ENCODE data around the gene RNF130.

RNF130 gene

DNA sequence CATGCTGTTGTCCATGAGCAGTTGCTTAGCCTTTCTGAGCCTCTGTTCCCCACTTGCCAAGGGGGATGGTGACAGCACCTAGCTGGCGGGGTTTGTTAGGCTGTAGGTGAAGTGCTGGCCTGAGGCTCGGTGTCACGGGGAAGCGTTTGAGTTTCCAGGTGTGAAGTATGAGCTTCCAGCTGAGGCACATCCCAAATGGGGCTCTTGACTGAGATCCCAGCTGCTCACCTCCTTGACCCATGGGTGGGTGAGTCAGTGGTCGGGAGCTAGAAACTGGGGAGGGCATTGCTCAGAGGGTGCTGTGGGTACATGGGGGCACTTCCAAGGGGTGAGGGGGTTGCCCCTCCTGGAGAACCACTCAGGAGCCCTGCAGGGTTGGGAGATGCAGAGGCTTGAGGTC is 26.4 kb upstream of the RNF130 start:
- Histone ChIP-seq H3K27ac (no peak overlapping the region), H2AFZ (ENCODE audit: low read depth) (no peak overlapping the region), H3K4me1 (ENCODE audit: low read depth, poor library complexity, severe bottlenecking) (no peaks in the 10 kb centered on the region), H3K4me3 (IDR thresholded peaks at IDR 0.05; ENCODE audit: insufficient read depth, low read depth, low read length) (no peak overlapping the region), H3K79me2 (ENCODE audit: insufficient read depth, low read depth) (no peaks in the 10 kb centered on the region), H4K20me1 (ENCODE audit: insufficient read depth) (no peaks in the 10 kb centered on the region), H3K36me3 (ENCODE audit: insufficient read depth) (no peaks in the 10 kb centered on the region), H3K27me3 (ENCODE audit: insufficient read depth, low read depth) (no peaks in the 10 kb centered on the region), H3K9ac (no peak overlapping the region), H3K4me2 (no peak overlapping the region)
- TF ChIP-seq, protein P1, sequence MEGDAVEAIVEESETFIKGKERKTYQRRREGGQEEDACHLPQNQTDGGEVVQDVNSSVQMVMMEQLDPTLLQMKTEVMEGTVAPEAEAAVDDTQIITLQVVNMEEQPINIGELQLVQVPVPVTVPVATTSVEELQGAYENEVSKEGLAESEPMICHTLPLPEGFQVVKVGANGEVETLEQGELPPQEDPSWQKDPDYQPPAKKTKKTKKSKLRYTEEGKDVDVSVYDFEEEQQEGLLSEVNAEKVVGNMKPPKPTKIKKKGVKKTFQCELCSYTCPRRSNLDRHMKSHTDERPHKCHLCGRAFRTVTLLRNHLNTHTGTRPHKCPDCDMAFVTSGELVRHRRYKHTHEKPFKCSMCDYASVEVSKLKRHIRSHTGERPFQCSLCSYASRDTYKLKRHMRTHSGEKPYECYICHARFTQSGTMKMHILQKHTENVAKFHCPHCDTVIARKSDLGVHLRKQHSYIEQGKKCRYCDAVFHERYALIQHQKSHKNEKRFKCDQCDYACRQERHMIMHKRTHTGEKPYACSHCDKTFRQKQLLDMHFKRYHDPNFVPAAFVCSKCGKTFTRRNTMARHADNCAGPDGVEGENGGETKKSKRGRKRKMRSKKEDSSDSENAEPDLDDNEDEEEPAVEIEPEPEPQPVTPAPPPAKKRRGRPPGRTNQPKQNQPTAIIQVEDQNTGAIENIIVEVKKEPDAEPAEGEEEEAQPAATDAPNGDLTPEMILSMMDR (conservative IDR thresholded peaks at IDR 0.05; ENCODE audit: low read depth, low read length) = no peak

DNA sequence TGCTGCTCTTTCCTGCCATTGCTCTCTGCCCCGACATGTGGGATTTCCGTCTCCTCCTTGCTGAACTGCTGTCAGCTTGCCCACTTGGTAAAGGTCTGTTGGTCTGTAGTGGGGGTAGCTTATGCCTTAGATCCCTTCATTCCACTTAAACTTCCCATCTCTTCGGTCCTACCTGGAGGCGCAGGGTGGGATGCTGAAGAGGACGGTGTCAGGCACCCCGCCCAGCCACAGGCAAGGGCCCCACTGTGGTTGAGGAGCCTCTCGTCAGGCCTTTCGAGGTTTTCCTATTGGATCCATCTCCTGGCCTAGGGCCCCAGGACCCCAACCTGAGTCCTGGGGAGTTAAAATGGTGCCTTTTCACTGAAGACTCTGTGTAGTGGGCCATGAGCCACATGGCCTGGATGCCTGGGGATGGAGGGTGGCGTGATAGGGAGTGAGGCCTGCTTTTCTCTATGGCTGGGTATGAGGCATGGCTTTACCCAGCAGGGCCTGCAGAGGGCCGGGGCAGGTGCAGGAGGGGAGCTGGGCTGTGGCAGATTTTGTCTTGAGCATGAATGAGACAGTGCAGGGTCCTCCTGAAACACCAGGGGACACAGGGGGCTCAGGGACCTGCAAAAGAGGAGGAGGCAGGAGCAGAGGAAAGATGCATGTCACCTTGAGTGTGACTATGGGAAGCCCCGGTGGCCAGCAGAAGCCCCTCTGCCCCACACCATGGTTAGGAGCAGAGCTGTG is 25.8 kb upstream of the RNF130 start:
- no peaks in the 10 kb centered on the region for H4K20me1 ChIP-seq (ENCODE audit: insufficient read depth)
- H3K4me1 ChIP-seq (ENCODE audit: low read depth, poor library complexity, severe bottlenecking) = no peaks in the 10 kb centered on the region
- H3K4me2 ChIP-seq = no peak overlapping the region
- H3K27ac ChIP-seq = no peak overlapping the region
- H3K9ac ChIP-seq = no peak overlapping the region
- no peak overlapping the region for H2AFZ ChIP-seq (ENCODE audit: low read depth)
- no peaks in the 10 kb centered on the region for H3K79me2 ChIP-seq (ENCODE audit: insufficient read depth, low read depth)
- no peaks in the 10 kb centered on the region for H3K36me3 ChIP-seq (ENCODE audit: insufficient read depth)
- TF ChIP-seq, protein P1 (conservative IDR thresholded peaks at IDR 0.05; ENCODE audit: low read depth, low read length) = no peak
- no peak overlapping the region for H3K4me3 ChIP-seq (IDR thresholded peaks at IDR 0.05; ENCODE audit: insufficient read depth, low read depth, low read length)
- H3K27me3 ChIP-seq (ENCODE audit: insufficient read depth, low read depth) = no peaks in the 10 kb centered on the region

DNA sequence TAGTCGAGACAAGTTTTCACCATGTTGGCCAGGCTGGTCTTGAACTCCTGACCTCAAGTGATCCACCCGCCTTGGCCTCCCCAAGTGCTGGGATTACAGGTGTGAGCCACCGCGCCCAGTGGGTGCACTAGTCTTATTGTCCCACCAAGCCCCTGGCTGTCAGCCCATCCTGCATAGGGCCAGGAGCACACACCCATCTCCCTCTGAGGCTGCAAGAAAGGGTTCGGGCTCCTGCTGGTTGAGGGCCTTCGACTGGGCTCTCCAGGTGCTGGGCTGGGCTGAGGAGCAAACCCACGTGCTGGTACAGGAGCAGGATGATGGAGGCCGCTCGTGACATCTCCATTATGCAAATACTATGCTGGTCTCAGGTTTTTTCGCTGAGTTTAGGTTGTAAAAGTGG is 25.1 kb upstream of the RNF130 start:
- Histone ChIP-seq H3K36me3 (ENCODE audit: insufficient read depth) (no peaks in the 10 kb centered on the region), H3K4me2 (no peak overlapping the region), H3K79me2 (ENCODE audit: insufficient read depth, low read depth) (no peaks in the 10 kb centered on the region), H4K20me1 (ENCODE audit: insufficient read depth) (no peaks in the 10 kb centered on the region), H3K4me1 (ENCODE audit: low read depth, poor library complexity, severe bottlenecking) (no peaks in the 10 kb centered on the region), H2AFZ (ENCODE audit: low read depth) (no peak overlapping the region), H3K27me3 (ENCODE audit: insufficient read depth, low read depth) (no peaks in the 10 kb centered on the region), H3K9ac (no peak overlapping the region), H3K4me3 (IDR thresholded peaks at IDR 0.05; ENCODE audit: insufficient read depth, low read depth, low read length) (no peak overlapping the region), H3K27ac (no peak overlapping the region)
- TF ChIP-seq, protein P1 (conservative IDR thresholded peaks at IDR 0.05; ENCODE audit: low read depth, low read length) = no peak

DNA sequence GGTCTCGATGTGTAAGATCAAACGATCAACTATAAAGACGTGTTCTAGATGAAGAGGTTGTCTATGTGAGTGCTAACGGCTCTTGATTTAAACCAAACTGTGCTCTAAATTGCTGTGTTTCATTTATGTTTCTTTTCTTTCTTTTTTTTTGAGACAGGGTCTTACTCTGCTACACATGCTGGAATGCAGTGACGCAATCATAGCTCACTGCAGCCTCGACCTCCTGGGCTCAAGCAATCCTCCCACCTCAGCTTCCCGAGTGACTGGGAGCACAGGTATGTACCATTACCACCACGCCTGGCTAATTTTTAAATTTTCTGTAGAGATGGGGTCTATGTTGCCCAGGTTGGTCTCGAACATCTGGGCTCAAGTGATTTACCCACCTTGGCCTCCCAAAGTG is 24.0 kb upstream of the RNF130 start:
- Histone ChIP-seq H3K4me2 (no peak overlapping the region), H2AFZ (ENCODE audit: low read depth) (no peak overlapping the region), H3K79me2 (ENCODE audit: insufficient read depth, low read depth) (no peaks in the 10 kb centered on the region), H3K9ac (no peak overlapping the region), H3K4me3 (IDR thresholded peaks at IDR 0.05; ENCODE audit: insufficient read depth, low read depth, low read length) (no peak overlapping the region), H3K27me3 (ENCODE audit: insufficient read depth, low read depth) (no peaks in the 10 kb centered on the region), H3K27ac (no peak overlapping the region), H4K20me1 (ENCODE audit: insufficient read depth) (no peaks in the 10 kb centered on the region), H3K4me1 (ENCODE audit: low read depth, poor library complexity, severe bottlenecking) (no peaks in the 10 kb centered on the region), H3K36me3 (ENCODE audit: insufficient read depth) (no peaks in the 10 kb centered on the region)
- TF ChIP-seq, protein P1 (conservative IDR thresholded peaks at IDR 0.05; ENCODE audit: low read depth, low read length) = no peak

All from KMS-11 (cell line).